Vagina (tissue), 2 donors: ENCODE results near the gene HELZ.

Experiments
- CTCF ChIP-seq, 3 experiments: fragments of 450-650 bp in 2 of 3; fragments of 200-600 bp in 1 of 3; sonication (generic) in 1 of 3; IDR thresholded peaks; one replicate each; pipeline ENCODE4 v1.5.1; 2017 to 2019; ENCODE audit warnings: antibody characterized with exemption in 3 of 3, mild to moderate bottlenecking in 2 of 3, moderate library complexity in 2 of 3
- POLR2AphosphoS5 ChIP-seq, 2 donors: sonication (generic); formaldehyde crosslinking; IDR thresholded peaks; one replicate each; pipeline ENCODE4 v1.9.0; 2017; ENCODE audit warnings: antibody characterized with exemption in 2 of 2, mild to moderate bottlenecking in 2 of 2, low read depth in 1 of 2; ENCODE audit not compliant: insufficient read depth in 1 of 2

GRCh38 chr17:67096609-67097008 lies 148.4 kb downstream of the HELZ start:
- no peak for TF ChIP-seq CTCF (IDR thresholded peaks at IDR 0.05)
- no peak for TF ChIP-seq POLR2AphosphoS5 (IDR thresholded peaks at IDR 0.05; ENCODE audit: insufficient read depth in 1 of 2, low read depth in 1 of 2)
